ENCODE results near the gene LDLRAD4.

DNA sequence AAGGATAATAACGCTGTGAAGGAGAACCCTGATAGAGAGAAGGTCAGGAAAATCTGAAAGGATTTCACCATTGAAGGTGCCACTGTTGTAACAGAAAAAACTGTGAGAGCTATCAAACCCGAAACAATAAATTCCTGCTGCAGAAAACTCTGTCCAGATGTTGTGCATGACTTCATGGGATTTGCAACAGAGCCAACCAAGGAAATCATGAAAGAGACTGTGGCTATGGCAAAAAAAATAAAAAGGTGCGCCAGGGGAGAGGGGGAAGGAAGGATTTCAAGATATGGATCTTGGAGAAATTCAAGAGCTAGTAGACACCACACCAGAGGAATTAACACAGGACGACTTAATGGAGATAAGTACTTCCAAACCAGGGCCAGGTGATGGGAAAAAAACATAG is 88.0 kb downstream of the LDLRAD4 start:
- TF ChIP-seq, protein P1, sequence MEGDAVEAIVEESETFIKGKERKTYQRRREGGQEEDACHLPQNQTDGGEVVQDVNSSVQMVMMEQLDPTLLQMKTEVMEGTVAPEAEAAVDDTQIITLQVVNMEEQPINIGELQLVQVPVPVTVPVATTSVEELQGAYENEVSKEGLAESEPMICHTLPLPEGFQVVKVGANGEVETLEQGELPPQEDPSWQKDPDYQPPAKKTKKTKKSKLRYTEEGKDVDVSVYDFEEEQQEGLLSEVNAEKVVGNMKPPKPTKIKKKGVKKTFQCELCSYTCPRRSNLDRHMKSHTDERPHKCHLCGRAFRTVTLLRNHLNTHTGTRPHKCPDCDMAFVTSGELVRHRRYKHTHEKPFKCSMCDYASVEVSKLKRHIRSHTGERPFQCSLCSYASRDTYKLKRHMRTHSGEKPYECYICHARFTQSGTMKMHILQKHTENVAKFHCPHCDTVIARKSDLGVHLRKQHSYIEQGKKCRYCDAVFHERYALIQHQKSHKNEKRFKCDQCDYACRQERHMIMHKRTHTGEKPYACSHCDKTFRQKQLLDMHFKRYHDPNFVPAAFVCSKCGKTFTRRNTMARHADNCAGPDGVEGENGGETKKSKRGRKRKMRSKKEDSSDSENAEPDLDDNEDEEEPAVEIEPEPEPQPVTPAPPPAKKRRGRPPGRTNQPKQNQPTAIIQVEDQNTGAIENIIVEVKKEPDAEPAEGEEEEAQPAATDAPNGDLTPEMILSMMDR (IDR thresholded peaks at IDR 0.05): no peak
- TF ChIP-seq POLR2A (IDR thresholded peaks at IDR 0.05; ENCODE audit: low read depth) (no peak), POLR2AphosphoS5 (IDR thresholded peaks at IDR 0.05) (no peak)
